Activated T-helper 1 cell treated with anti-CD3 and anti-CD28 coated beads, Interleukin-12 subunit alpha, Interleukin-12 subunit beta, Interleukin-2, Interleukin-4 antibody, amounts not matched to agents 30 ng/mL and 10 ng/mL and 1 ng/mL, durations not matched to agents 14 hours and 24 hours and 36 hours (primary cell): ENCODE data around the gene GINS1. TPM values are rescaled to one million over a fixed set of nuclear protein-coding genes. Genes with fewer than 3 reads are reported as not detected.

Source experiments
- total RNA-seq: library from RNA; stranded (reverse); gene quantifications from 2 replicates; pipeline ENCODE4 v1.2.3, GENCODE V29; 2022

The GINS1 gene
- total RNA-seq, 1 donor from 2014 or later, result 39.6 TPM

Other genes starting within 250 kb of the GINS1 start
- 42.5 and 43.5 TPM in 2 replicates for gene ENTPD6, start 212.0 kb upstream of the GINS1 start, total RNA-seq
- gene PYGB, start 159.6 kb upstream of the GINS1 start, total RNA-seq, result 36.8 and 38.5 TPM in 2 replicates
- 37.0 and 37.6 TPM in 2 replicates for gene ABHD12, start 16.8 kb upstream of the GINS1 start, total RNA-seq
- gene NINL, start 177.9 kb downstream of the GINS1 start, total RNA-seq, result 2.0 and 2.5 TPM in 2 replicates
- gene NANP, start 216.3 kb downstream of the GINS1 start, total RNA-seq, result 9.1 and 9.8 TPM in 2 replicates